H1 (cell line): ENCODE measurements around the gene MFGE8. TPM values are rescaled to one million over a fixed set of nuclear protein-coding genes. Genes with fewer than 3 reads are reported as not detected.

Experiments used
- CTCF ChIA-PET: fragments of 300-600 bp; sonication (Branson Sonifier 250); formaldehyde crosslinking; loops from one replicate; lab custom pipeline; 2021; ENCODE audit not compliant: partially characterized antibody; lab: Charles Lee
- POLR2A ChIA-PET: fragments of 300-600 bp; sonication (Branson Sonifier 250); formaldehyde crosslinking; loops from one replicate; lab custom pipeline; 2021; ENCODE audit warnings: inconsistent platforms; ENCODE audit not compliant: partially characterized antibody; lab: Charles Lee
- DNase-seq, 2 experiments: peaks; one replicate each; pipeline versions ENCODE4 v3.0.0 to v3.0.0-alpha.2; 2010 to 2022; ENCODE audit warnings: low spot score in 2 of 2, low read depth in 1 of 2, mixed read lengths in 1 of 2
- FAIRE-seq: peaks from 2 replicates; lab custom pipeline; 2011; peaks lifted over from hg19 to GRCh38; lab: Jason Lieb, UNC
- H2AFZ ChIP-seq: 2 replicates; pipeline ENCODE4 v1.8.1; 2012; ENCODE audit warnings: low read length, inconsistent platforms
- H2AK5ac ChIP-seq: 2 replicates; pipeline ENCODE4 v1.6.1; 2013; ENCODE audit warnings: low read depth, low read length
- H2BK120ac ChIP-seq: replicated peaks from 2 replicates; pipeline ENCODE3; 2013; ENCODE audit warnings: low read depth, low read length, inconsistent platforms
- H2BK12ac ChIP-seq: 2 replicates; pipeline ENCODE4 v1.6.1; 2013; ENCODE audit warnings: low read depth, low read length
- H2BK15ac ChIP-seq: 2 replicates; pipeline ENCODE4 v1.6.1; 2013; ENCODE audit warnings: low read length
- H2BK20ac ChIP-seq: 2 replicates; pipeline ENCODE4 v1.6.1; 2013; ENCODE audit warnings: low read length
- H2BK5ac ChIP-seq: 2 replicates; pipeline ENCODE4 v1.6.1; 2013; ENCODE audit warnings: low read depth, low read length
- H3K14ac ChIP-seq: 2 replicates; pipeline ENCODE4 v1.6.1; 2013; ENCODE audit warnings: inconsistent platforms; ENCODE audit not compliant: insufficient read length
- H3K18ac ChIP-seq: 2 replicates; pipeline ENCODE4 v1.6.1; 2013; ENCODE audit warnings: low read length; ENCODE audit errors: extremely low read depth
- H3K23ac ChIP-seq: 2 replicates; pipeline ENCODE4 v1.6.1; 2013; ENCODE audit warnings: inconsistent platforms; ENCODE audit not compliant: insufficient read length
- H3K23me2 ChIP-seq: 2 replicates; pipeline ENCODE4 v1.6.1; 2013; ENCODE audit warnings: low read depth, low read length
- H3K27ac ChIP-seq: 2 replicates; pipeline ENCODE4 v1.6.1; 2011; ENCODE audit warnings: low read depth, low read length, inconsistent platforms
- H3K27me3 ChIP-seq, 4 experiments: replicated peaks in 1 of 4; 1 replicate in 1 of 4; 2 replicates in 3 of 4; pipeline versions ENCODE4 v1.6.1 to v1.8.1; 2011 to 2013; ENCODE audit warnings: low read length in 3 of 4, mild to moderate bottlenecking in 3 of 4, inconsistent platforms in 2 of 4, mixed read lengths in 2 of 4, moderate library complexity in 1 of 4; ENCODE audit not compliant: control insufficient read depth in 3 of 4, insufficient read depth in 3 of 4; ENCODE audit errors: extremely low read depth in 1 of 4
- H3K36me3 ChIP-seq, 4 experiments: 2 replicates each; pipeline versions ENCODE4 v1.6.1 to v1.8.1; 2011 to 2013; ENCODE audit warnings: mild to moderate bottlenecking in 4 of 4, low read length in 3 of 4, moderate library complexity in 2 of 4, control low read depth in 1 of 4, inconsistent platforms in 1 of 4; ENCODE audit not compliant: insufficient read depth in 4 of 4, control insufficient read depth in 2 of 4
- H3K4ac ChIP-seq: replicated peaks from 2 replicates; pipeline ENCODE3; 2013; ENCODE audit warnings: low read length, low read depth, mixed read lengths, inconsistent platforms; ENCODE audit not compliant: insufficient read length
- H3K4me1 ChIP-seq, 4 experiments: replicated peaks in 1 of 4; 1 replicate in 1 of 4; 2 replicates in 3 of 4; pipeline versions ENCODE4 v1.6.1 to v1.8.1; 2011 to 2013; ENCODE audit warnings: low read length in 3 of 4, inconsistent platforms in 2 of 4, mixed read lengths in 1 of 4; ENCODE audit not compliant: insufficient read depth in 4 of 4, control insufficient read depth in 3 of 4
- H3K4me2 ChIP-seq, 2 experiments: 2 replicates each; pipeline versions ENCODE4 v1.6.1 to v1.8.1; 2011 to 2013; ENCODE audit warnings: low read depth in 2 of 2, low read length in 2 of 2, control low read depth in 1 of 2, inconsistent platforms in 1 of 2, mild to moderate bottlenecking in 1 of 2; ENCODE audit not compliant: insufficient read depth in 1 of 2
- H3K4me3 ChIP-seq, 4 experiments: fragments of 200-600, 300-600 bp in 1 of 4; sonication (generic), shearing (Covaris generic), sonication (Bioruptor Twin) in 1 of 4; 2 replicates each; pipeline versions ENCODE4 v1.5.1 to v1.8.1; 2011 to 2016; ENCODE audit warnings: low read length in 4 of 4, low read depth in 3 of 4, control low read depth in 2 of 4, inconsistent platforms in 2 of 4, mild to moderate bottlenecking in 2 of 4, mixed read lengths in 1 of 4, moderate library complexity in 1 of 4; ENCODE audit not compliant: insufficient read depth in 2 of 4; ENCODE audit errors: extremely low read depth in 1 of 4
- H3K56ac ChIP-seq: replicated peaks from 2 replicates; pipeline ENCODE3; 2013; ENCODE audit warnings: low read depth, mild to moderate bottlenecking, mixed read lengths, low read length, inconsistent platforms; ENCODE audit not compliant: insufficient read length
- H3K79me1 ChIP-seq: 2 replicates; pipeline ENCODE4 v1.6.1; 2013; ENCODE audit warnings: low read depth, low read length, control low read depth
- H3K79me2 ChIP-seq, 2 experiments: 2 replicates each; pipeline versions ENCODE4 v1.6.1 to v1.8.1; 2012 to 2013; ENCODE audit warnings: low read length in 2 of 2, mild to moderate bottlenecking in 2 of 2, inconsistent platforms in 1 of 2; ENCODE audit not compliant: insufficient read depth in 2 of 2, control insufficient read depth in 1 of 2
- H3K9ac ChIP-seq, 4 experiments: replicated peaks in 1 of 4; 1 replicate in 1 of 4; 2 replicates in 3 of 4; pipeline versions ENCODE4 v1.6.1 to v1.8.1; 2011 to 2013; ENCODE audit warnings: low read depth in 3 of 4, low read length in 3 of 4, control low read depth in 2 of 4, mild to moderate bottlenecking in 2 of 4, moderate library complexity in 2 of 4, inconsistent platforms in 1 of 4; ENCODE audit errors: extremely low read depth in 1 of 4
- H3K9me3 ChIP-seq, 2 experiments: 2 replicates each; pipeline versions ENCODE4 v1.6.1 to v1.8.1; 2012 to 2013; ENCODE audit warnings: mild to moderate bottlenecking in 2 of 2, moderate library complexity in 2 of 2, control low read depth in 1 of 2, inconsistent platforms in 1 of 2, low read depth in 1 of 2, low read length in 1 of 2, mixed read lengths in 1 of 2; ENCODE audit not compliant: insufficient read depth in 2 of 2
- H4K20me1 ChIP-seq, 2 experiments: replicated peaks in 1 of 2; 2 replicates each; pipeline versions ENCODE3 to v1.8.1; 2011 to 2013; ENCODE audit warnings: inconsistent platforms in 2 of 2, low read length in 2 of 2, mild to moderate bottlenecking in 1 of 2; ENCODE audit not compliant: insufficient read depth in 2 of 2, control insufficient read depth in 1 of 2
- H4K5ac ChIP-seq: 2 replicates; pipeline ENCODE4 v1.6.1; 2013; ENCODE audit warnings: low read length, low read depth, mixed read lengths, inconsistent platforms; ENCODE audit not compliant: insufficient read length
- H4K8ac ChIP-seq: 2 replicates; pipeline ENCODE4 v1.8.0; 2013; ENCODE audit warnings: mild to moderate bottlenecking, moderate library complexity, low read length, inconsistent platforms; ENCODE audit not compliant: insufficient read depth; ENCODE audit errors: extremely low read depth
- H4K91ac ChIP-seq: replicated peaks from 2 replicates; pipeline ENCODE3; 2013; ENCODE audit warnings: low read length, mixed read lengths, inconsistent platforms; ENCODE audit not compliant: insufficient read length
- CEBPB ChIP-seq: IDR thresholded peaks from 2 replicates; pipeline ENCODE4 v1.6.1; 2012; ENCODE audit warnings: low read depth, low read length
- GTF2F1 ChIP-seq: IDR thresholded peaks from 2 replicates; pipeline ENCODE4 v1.6.1; 2012; ENCODE audit warnings: low read depth, low read length, improper control_type of control experiment, borderline replicate concordance
- SP1 ChIP-seq: IDR thresholded peaks from 2 replicates; pipeline ENCODE4 v1.6.1; 2011; ENCODE audit warnings: low read depth, low read length
- WGBS, 2 experiments: shearing (Covaris generic) in 1 of 2; methylation state at CpG; one replicate each; pipeline versions ENCODE4 v1.1.6 to v1.1.7; 2013 to 2015; ENCODE audit warnings: low lambda C conversion rate in 2 of 2, mixed read lengths in 2 of 2, inconsistent platforms in 1 of 2, low coverage in 1 of 2, missing lambda C conversion rate in 1 of 2; ENCODE audit not compliant: insufficient replicate concordance in 2 of 2, insufficient coverage in 1 of 2, insufficient read length in 1 of 2; ENCODE audit errors: extremely low coverage in 1 of 2, missing lambda C conversion rate in 1 of 2; 5-methylcytosine and 5-hydroxymethylcytosine counted together
- polyA plus RNA-seq, 7 experiments: library from polyadenylated mRNA; depleted of rRNA in 3 of 7; stranded (reverse) in 5 of 7; unstranded in 2 of 7; fragments of >200 nt in 5 of 7; fragments of 200-250 nt in 2 of 7; gene quantifications; 1 replicate in 5 of 7; 2 replicates in 1 of 7; 4 replicates in 1 of 7; pipeline versions ENCODE4 v1.2.1 to v1.2.3, GENCODE V29; 2011 to 2013; ENCODE audit warnings: missing spikeins in 2 of 7, mixed read lengths in 2 of 7
- total RNA-seq: library from RNA; stranded (reverse); fragmentation: NEBNext Ultra II Directional; extraction: Animal tissue kit (Norgen Biotek cat#: 25700); gene quantifications from 2 replicates; pipeline ENCODE4 v1.2.1, GENCODE V29; 2021

Gene MFGE8
- total and polyA plus RNA-seq, 2 of the 8 experiments (the other 6 are each of a cell fraction or from before 2014, with no cell fraction given) = 1,237 to 2,117 TPM

- H4K20me1 ChIP-seq = no peaks in the 10 kb centered on the region
- H2BK20ac ChIP-seq = no peak overlapping the region
- peaks cover 0 to 6% of the 10 kb centered on the region in 2 experiments; a peak in 3 of 4 replicates for H3K79me2 ChIP-seq
- no peak overlapping the region for H3K56ac ChIP-seq
- TF ChIP-seq GTF2F1 = no peak
- TF ChIP-seq CEBPB = no peak
- no peak for TF ChIP-seq SP1
- H3K79me1 ChIP-seq = no peaks in the 10 kb centered on the region
- H3K4me1 ChIP-seq = peaks cover 0 to 3% (median 0%) of the 10 kb centered on the region in 4 experiments; a peak in 2 of 7 replicates
- no peak for DNase-seq
- H3K14ac ChIP-seq = no peak overlapping the region
- H3K4ac ChIP-seq = no peak overlapping the region
- H4K5ac ChIP-seq = no peak overlapping the region
- H3K4me3 ChIP-seq = no peak overlapping the region
- H2AK5ac ChIP-seq = no peak overlapping the region
- no peaks in the 10 kb centered on the region for H3K23me2 ChIP-seq
- no peaks in the 10 kb centered on the region; a peak in 1 of 7 replicates for H3K27me3 ChIP-seq
- no peaks in the 10 kb centered on the region for H3K36me3 ChIP-seq
- no peak overlapping the region for H2BK12ac ChIP-seq
- ChIA-PET CTCF (no interaction called here), POLR2A (no interaction called here)
- no peak overlapping the region; the same call in 1 of the 2 replicates for H3K18ac ChIP-seq
- no peak overlapping the region for H2AFZ ChIP-seq
- H3K4me2 ChIP-seq = no peak overlapping the region
- H3K9me3 ChIP-seq = no peaks in the 10 kb centered on the region
- no peak overlapping the region for H4K8ac ChIP-seq
- H2BK5ac ChIP-seq = no peak overlapping the region
- H3K23ac ChIP-seq = no peak overlapping the region
- H2BK15ac ChIP-seq = no peak overlapping the region
- no peak for FAIRE-seq
- no peak overlapping the region for H2BK120ac ChIP-seq
- no peak overlapping the region for H3K27ac ChIP-seq
- 98% methylated on average over 5 of the region's 5 CpGs; no CpG with 5 or more reads in 1 of the 2 experiments for WGBS, 2 experiments
- no peak overlapping the region for H3K9ac ChIP-seq
- H4K91ac ChIP-seq = no peak overlapping the region
Observed at GRCh38 chr15:88917760-88918159, 4.6 kb upstream of the MFGE8 start.
